CD4-positive, alpha-beta T cell (primary cell): ENCODE measurements around the gene BATF3. TPM values are rescaled to one million over a fixed set of nuclear protein-coding genes. Genes with fewer than 3 reads are reported as not detected.

Experiments used
- ATAC-seq: fragments of 200-7000 bp; cut with Tn5 transposase; one replicate; pipeline ENCODE4 v1.10.0; 2022; ENCODE audit warnings: mild to moderate bottlenecking; ENCODE audit not compliant: poor library complexity
- CTCF ChIA-PET: fragments of 350-600 bp; sonication (Branson Sonifier 250); formaldehyde crosslinking; loops from one replicate; lab custom pipeline; 2021; ENCODE audit warnings: antibody characterized with exemption, inconsistent platforms; lab: Charles Lee
- POLR2A ChIA-PET: fragments of 350-600 bp; sonication (Branson Sonifier 250); formaldehyde crosslinking; loops from one replicate; lab custom pipeline; 2021; ENCODE audit warnings: antibody characterized with exemption, inconsistent platforms; lab: Charles Lee
- DNase-seq, 14 experiments: peaks; one replicate each; pipeline ENCODE4 v3.0.0-alpha.2; 2013 to 2020; ENCODE audit warnings: mixed read lengths in 2 of 14
- H3K27ac ChIP-seq, 2 donors: one replicate each; pipeline versions ENCODE4 v1.5.1 to v1.7.0; 2013; ENCODE audit warnings: low read length in 2 of 2, low read depth in 1 of 2, mild to moderate bottlenecking in 1 of 2
- H3K27me3 ChIP-seq, 2 experiments: 1 replicate in 1 of 2; 2 replicates in 1 of 2; pipeline versions ENCODE4 v1.6.1 to v1.7.0; 2013; ENCODE audit warnings: low read length in 2 of 2, control low read depth in 1 of 2, mild to moderate bottlenecking in 1 of 2, moderate library complexity in 1 of 2; ENCODE audit not compliant: insufficient read depth in 2 of 2, control insufficient read depth in 1 of 2
- H3K36me3 ChIP-seq: one replicate; pipeline ENCODE4 v1.6.1; 2013; ENCODE audit warnings: low read length, control low read depth; ENCODE audit not compliant: insufficient read depth
- H3K4me1 ChIP-seq: one replicate; pipeline ENCODE4 v1.6.1; 2013; ENCODE audit warnings: low read length, control low read depth; ENCODE audit not compliant: insufficient read depth
- H3K4me3 ChIP-seq: one replicate; pipeline ENCODE4 v1.5.1; 2013; ENCODE audit warnings: mild to moderate bottlenecking, low read length, moderate library complexity
- H3K9me3 ChIP-seq, 2 experiments: 1 replicate in 1 of 2; 2 replicates in 1 of 2; pipeline versions ENCODE4 v1.6.1 to v1.7.0; 2013; ENCODE audit warnings: low read length in 2 of 2, mild to moderate bottlenecking in 2 of 2, control low read depth in 1 of 2, moderate library complexity in 1 of 2; ENCODE audit not compliant: control insufficient read depth in 1 of 2, insufficient read depth in 1 of 2
- H3K27ac Mint-ChIP-seq: one replicate; pipeline ENCODE4 v1.8.0; 2020; ENCODE audit warnings: mixed read lengths
- H3K27me3 Mint-ChIP-seq: one replicate; pipeline ENCODE4 v1.8.0; 2021; ENCODE audit warnings: mixed read lengths
- H3K36me3 Mint-ChIP-seq: one replicate; pipeline ENCODE4 v1.8.0; 2021; ENCODE audit warnings: low read depth, mixed read lengths
- H3K4me1 Mint-ChIP-seq: one replicate; pipeline ENCODE4 v1.8.0; 2021; ENCODE audit warnings: low read depth, mixed read lengths
- H3K4me3 Mint-ChIP-seq: one replicate; pipeline ENCODE4 v1.8.0; 2020; ENCODE audit warnings: mild to moderate bottlenecking, mixed read lengths
- H3K9me3 Mint-ChIP-seq: one replicate; pipeline ENCODE4 v1.8.0; 2020; ENCODE audit warnings: mixed read lengths
- intact Hi-C, 2 experiments: fragments of 100-400 bp; cut with DNase I in 1 of 2; cut with micrococcal nuclease in 1 of 2; formaldehyde crosslinking; loops; one replicate each; pipeline versions ENCODE4 v1.15.1 to v1.9.0; 2023 to 2025; cut with DNase I, micrococcal nuclease
- total RNA-seq, 174 experiments: library from RNA in 2 of 174; stranded (reverse) in 2 of 174; gene quantifications; one replicate each; pipeline ENCODE4 v1.2.3 and lab custom pipeline; 2021 to 2026
- TF ChIP-seq, protein P1 (sequence below): fragments of 200-600 bp; IDR thresholded peaks from one replicate; pipeline ENCODE4 v1.8.0; 2022; ENCODE audit warnings: antibody characterized with exemption, mild to moderate bottlenecking

The BATF3 gene
- total RNA-seq, 2 experiments from 2014 or later: 0.92 to 1.2 TPM

DNA sequence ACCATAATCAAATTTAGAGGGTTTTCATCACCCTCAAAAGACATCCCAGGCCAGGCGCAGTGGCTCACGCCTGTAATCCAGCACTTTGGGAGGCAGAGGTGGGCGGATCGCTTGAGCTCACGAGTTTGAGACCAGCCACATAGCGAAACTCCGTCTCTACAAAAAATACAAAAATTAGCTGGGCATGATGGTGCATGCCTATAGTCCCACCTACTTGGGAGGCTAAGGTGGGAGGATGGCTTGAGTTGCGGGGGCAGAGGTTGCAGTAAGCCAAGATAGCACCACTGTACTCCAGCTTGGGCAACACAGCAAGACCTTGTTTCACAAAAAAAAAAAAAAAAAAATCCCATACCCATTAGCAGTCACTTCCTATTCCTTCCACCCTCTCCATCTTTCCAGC, 33.5 kb upstream of the BATF3 start:
- ChIA-PET POLR2A (no interaction called here), CTCF (no interaction called here)
- intact Hi-C loops: no loop called here
- Mint-ChIP-seq H3K9me3 (no peaks in the 10 kb centered on the region), H3K4me3 (no peak overlapping the region), H3K27me3 (no peaks in the 10 kb centered on the region), H3K27ac (no peak overlapping the region), H3K36me3 (peaks cover 38% of the 10 kb centered on the region), H3K4me1 (peaks cover 1% of the 10 kb centered on the region)
- Histone ChIP-seq H3K4me3 (no peak overlapping the region), H3K36me3 (peaks cover 4% of the 10 kb centered on the region), H3K9me3 (no peaks in the 10 kb centered on the region), H3K27me3 (no peaks in the 10 kb centered on the region), H3K27ac (no peak overlapping the region), H3K4me1 (no peaks in the 10 kb centered on the region)
- DNase-seq: no peak
- ATAC-seq: no peak
- TF ChIP-seq, protein P1, sequence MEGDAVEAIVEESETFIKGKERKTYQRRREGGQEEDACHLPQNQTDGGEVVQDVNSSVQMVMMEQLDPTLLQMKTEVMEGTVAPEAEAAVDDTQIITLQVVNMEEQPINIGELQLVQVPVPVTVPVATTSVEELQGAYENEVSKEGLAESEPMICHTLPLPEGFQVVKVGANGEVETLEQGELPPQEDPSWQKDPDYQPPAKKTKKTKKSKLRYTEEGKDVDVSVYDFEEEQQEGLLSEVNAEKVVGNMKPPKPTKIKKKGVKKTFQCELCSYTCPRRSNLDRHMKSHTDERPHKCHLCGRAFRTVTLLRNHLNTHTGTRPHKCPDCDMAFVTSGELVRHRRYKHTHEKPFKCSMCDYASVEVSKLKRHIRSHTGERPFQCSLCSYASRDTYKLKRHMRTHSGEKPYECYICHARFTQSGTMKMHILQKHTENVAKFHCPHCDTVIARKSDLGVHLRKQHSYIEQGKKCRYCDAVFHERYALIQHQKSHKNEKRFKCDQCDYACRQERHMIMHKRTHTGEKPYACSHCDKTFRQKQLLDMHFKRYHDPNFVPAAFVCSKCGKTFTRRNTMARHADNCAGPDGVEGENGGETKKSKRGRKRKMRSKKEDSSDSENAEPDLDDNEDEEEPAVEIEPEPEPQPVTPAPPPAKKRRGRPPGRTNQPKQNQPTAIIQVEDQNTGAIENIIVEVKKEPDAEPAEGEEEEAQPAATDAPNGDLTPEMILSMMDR: no peak

DNA sequence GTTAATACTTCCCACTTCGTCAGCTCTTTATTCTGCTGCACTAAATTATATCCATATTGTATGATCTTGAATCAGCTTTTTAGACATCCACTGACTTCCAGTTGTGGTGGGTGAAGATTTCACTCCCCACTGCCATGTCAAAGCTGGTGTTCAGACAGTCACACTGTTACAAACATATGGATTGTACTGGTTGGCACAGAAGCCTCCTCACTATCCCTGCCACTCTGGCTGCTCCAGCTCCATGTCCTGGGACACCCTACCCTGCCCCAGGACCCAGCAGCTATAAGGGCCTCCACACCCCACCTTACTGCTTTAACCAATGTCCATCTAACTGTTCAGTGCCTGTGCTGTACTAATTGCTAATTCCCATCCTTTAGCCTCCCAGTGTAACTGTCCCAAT, 32.0 kb upstream of the BATF3 start:
- H3K36me3 Mint-ChIP-seq: peaks cover 36% of the 10 kb centered on the region

DNA sequence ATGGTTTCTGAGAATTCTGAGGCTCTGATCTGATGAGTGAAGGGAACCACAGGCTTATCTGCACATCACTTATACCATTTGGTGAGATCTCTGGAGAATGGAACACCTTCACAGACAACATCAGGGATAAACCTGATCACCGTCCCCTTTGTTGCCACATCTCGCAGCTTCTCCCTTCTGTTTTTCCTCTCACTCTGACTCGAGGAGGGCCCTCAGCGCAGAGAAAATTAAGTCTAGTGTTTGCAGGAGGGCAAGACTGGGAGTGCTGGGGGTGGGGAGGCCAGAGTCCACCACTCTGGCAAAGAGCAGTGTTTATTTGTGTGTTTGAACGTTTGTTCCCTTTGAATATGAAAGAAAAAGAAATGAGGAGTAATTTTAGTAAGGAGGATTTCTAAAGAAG, 29.0 kb upstream of the BATF3 start:
- Histone ChIP-seq H3K27ac (no peak overlapping the region), H3K36me3 (peaks cover 3% of the 10 kb centered on the region), H3K4me1 (no peaks in the 10 kb centered on the region), H3K27me3 (no peaks in the 10 kb centered on the region), H3K4me3 (no peak overlapping the region), H3K9me3 (peaks cover 0 to 5% of the 10 kb centered on the region in 2 experiments)
- no peaks in the 10 kb centered on the region for H3K4me1 Mint-ChIP-seq
- ATAC-seq (no peak), DNase-seq (no peak)
- H3K36me3 Mint-ChIP-seq: peaks cover 25% of the 10 kb centered on the region
- no peak overlapping the region for H3K27ac Mint-ChIP-seq
- H3K4me3 Mint-ChIP-seq: no peak overlapping the region
- intact Hi-C loops: no loop called here
- no peaks in the 10 kb centered on the region for H3K27me3 Mint-ChIP-seq
- CTCF ChIA-PET: interaction anchor here (1.4 kb wide), 1 partner anchor 64 kb away, joined by 3 read pairs; no protein-coding TSS in a partner anchor
- TF ChIP-seq, protein P1: no peak
- POLR2A ChIA-PET: no interaction called here
- H3K9me3 Mint-ChIP-seq: no peaks in the 10 kb centered on the region

More for the DNA sequence above, 32.0 kb upstream of the BATF3 start:
- Mint-ChIP-seq H3K27ac (no peak overlapping the region), H3K9me3 (no peaks in the 10 kb centered on the region), H3K4me1 (no peaks in the 10 kb centered on the region), H3K27me3 (no peaks in the 10 kb centered on the region), H3K4me3 (no peak overlapping the region)
- intact Hi-C loops: no loop called here
- Histone ChIP-seq H3K27ac (no peak overlapping the region), H3K4me3 (no peak overlapping the region), H3K27me3 (no peaks in the 10 kb centered on the region), H3K36me3 (peaks cover 4% of the 10 kb centered on the region), H3K4me1 (no peaks in the 10 kb centered on the region), H3K9me3 (no peaks in the 10 kb centered on the region)
- ChIA-PET POLR2A (no interaction called here), CTCF (no interaction called here)
- DNase-seq (no peak), ATAC-seq (no peak)
- TF ChIP-seq, protein P1: no peak
